HepG2 (cell line): ENCODE results near the gene ANAPC1. TPM values are rescaled to one million over a fixed set of nuclear protein-coding genes. Genes with fewer than 3 reads are reported as not detected.

Experiments used
- EHMT2 ChIP-seq: fragments of 200-600 bp; sonication (generic); IDR thresholded peaks from 2 replicates; pipeline ENCODE4 v1.7.0; 2017; ENCODE audit warnings: antibody characterized with exemption, low read depth, low read length, borderline replicate concordance
- JDP2 ChIP-seq: sonication (generic); formaldehyde crosslinking; IDR thresholded peaks from 2 replicates; pipeline ENCODE4 v1.8.1; 2022; ENCODE audit warnings: missing genetic modification reagents, borderline replicate concordance
- MAFG ChIP-seq: sonication (generic); formaldehyde crosslinking; IDR thresholded peaks from 2 replicates; pipeline ENCODE4 v1.5.1; 2020; ENCODE audit warnings: mild to moderate bottlenecking, missing genetic modification reagents
- NKX3-1 ChIP-seq: sonication (generic); formaldehyde crosslinking; IDR thresholded peaks from 2 replicates; pipeline ENCODE4 v1.5.0; 2020; ENCODE audit warnings: missing genetic modification reagents
- NRL ChIP-seq: sonication (generic); formaldehyde crosslinking; IDR thresholded peaks from 2 replicates; pipeline ENCODE4 v1.5.0; 2020; ENCODE audit warnings: missing genetic modification reagents, mild to moderate bottlenecking, moderate library complexity, borderline replicate concordance
- SATB2 ChIP-seq: sonication (generic); formaldehyde crosslinking; IDR thresholded peaks from 2 replicates; pipeline ENCODE4 v1.5.0; 2020; ENCODE audit warnings: missing genetic modification reagents
- SSRP1 ChIP-seq: IDR thresholded peaks from 2 replicates; pipeline ENCODE4 v1.6.1; 2016; ENCODE audit warnings: control low read depth
- TCF7 ChIP-seq: sonication (generic); IDR thresholded peaks from 2 replicates; pipeline ENCODE4 v1.6.1; 2016; ENCODE audit warnings: antibody characterized with exemption, low read depth
- TP53 ChIP-seq: sonication (generic); formaldehyde crosslinking; conservative IDR thresholded peaks from 2 replicates; pipeline ENCODE4 v1.4.0; 2020; ENCODE audit warnings: missing genetic modification reagents
- ZFP36 ChIP-seq: fragments of 150-350 bp; IDR thresholded peaks from 2 replicates; pipeline ENCODE4 v1.6.1; 2018; ENCODE audit warnings: borderline replicate concordance, low read length, low read depth; ENCODE audit not compliant: partially characterized antibody
- ZNF143 ChIP-seq: sonication (generic); formaldehyde crosslinking; IDR thresholded peaks from 2 replicates; pipeline ENCODE4 v1.4.0; 2020; ENCODE audit warnings: missing genetic modification reagents
- ZNF432 ChIP-seq: sonication (generic); formaldehyde crosslinking; IDR thresholded peaks from 2 replicates; pipeline ENCODE4 v1.5.0; 2020; ENCODE audit warnings: missing genetic modification reagents, mild to moderate bottlenecking, borderline replicate concordance
- ZNF589 ChIP-seq: sonication (generic); formaldehyde crosslinking; conservative IDR thresholded peaks from 2 replicates; pipeline ENCODE4 v1.8.0; 2022; ENCODE audit warnings: mild to moderate bottlenecking, moderate library complexity, missing genetic modification reagents
- ZNF619 ChIP-seq: sonication (generic); formaldehyde crosslinking; IDR thresholded peaks from 2 replicates; pipeline ENCODE4 v1.4.0; 2020; ENCODE audit warnings: mild to moderate bottlenecking, missing genetic modification reagents
- polyA plus RNA-seq, 8 experiments: library from polyadenylated mRNA; depleted of rRNA in 3 of 8; stranded (reverse) in 7 of 8; unstranded in 1 of 8; fragments of >200 nt; fragmentation: Illumina TruSeq in 4 of 8; extraction: Trizol in 4 of 8; gene quantifications; 2 replicates each; pipeline versions ENCODE4 v1.2.1 to v1.2.3, GENCODE V29; 2011 to 2016; ENCODE audit warnings: low read depth in 4 of 8, missing spikeins in 1 of 8, mixed read lengths in 1 of 8; ENCODE audit not compliant: insufficient read depth in 1 of 8
- total RNA-seq, 5 experiments: library from RNA; depleted of rRNA; stranded (reverse); fragments of >200 nt; fragmentation: Illumina TruSeq; extraction: Trizol; gene quantifications; 2 replicates each; pipeline ENCODE4 v1.2.3, GENCODE V29; 2016; ENCODE audit warnings: low read depth in 1 of 5
- TF ChIP-seq, protein P1 (sequence below): IDR thresholded peaks from 2 replicates; pipeline ENCODE4 v1.6.1; 2016; ENCODE audit warnings: mild to moderate bottlenecking
- TF ChIP-seq, protein P2 (sequence below): sonication (generic); formaldehyde crosslinking; IDR thresholded peaks from 2 replicates; pipeline ENCODE4 v1.4.0; 2020; ENCODE audit warnings: mild to moderate bottlenecking, missing genetic modification reagents
- TF ChIP-seq, protein P3 (sequence below): sonication (generic); formaldehyde crosslinking; IDR thresholded peaks from 2 replicates; pipeline ENCODE4 v1.4.0; 2020; ENCODE audit warnings: low read depth, mild to moderate bottlenecking, missing genetic modification reagents
- TF ChIP-seq, protein P4 (sequence below): sonication (generic); formaldehyde crosslinking; IDR thresholded peaks from 2 replicates; pipeline ENCODE4 v1.4.0; 2020; ENCODE audit warnings: missing genetic modification reagents, borderline replicate concordance
- TF ChIP-seq, protein P5 (sequence below): sonication (generic); formaldehyde crosslinking; IDR thresholded peaks from 2 replicates; pipeline ENCODE4 v1.4.0; 2020; ENCODE audit warnings: missing genetic modification reagents, borderline replicate concordance

The ANAPC1 gene
- total and polyA plus RNA-seq, 2 of the 13 experiments (the other 11 are each of a cell fraction or from before 2014, with no cell fraction given), result 50.0 to 89.7 TPM

DNA sequence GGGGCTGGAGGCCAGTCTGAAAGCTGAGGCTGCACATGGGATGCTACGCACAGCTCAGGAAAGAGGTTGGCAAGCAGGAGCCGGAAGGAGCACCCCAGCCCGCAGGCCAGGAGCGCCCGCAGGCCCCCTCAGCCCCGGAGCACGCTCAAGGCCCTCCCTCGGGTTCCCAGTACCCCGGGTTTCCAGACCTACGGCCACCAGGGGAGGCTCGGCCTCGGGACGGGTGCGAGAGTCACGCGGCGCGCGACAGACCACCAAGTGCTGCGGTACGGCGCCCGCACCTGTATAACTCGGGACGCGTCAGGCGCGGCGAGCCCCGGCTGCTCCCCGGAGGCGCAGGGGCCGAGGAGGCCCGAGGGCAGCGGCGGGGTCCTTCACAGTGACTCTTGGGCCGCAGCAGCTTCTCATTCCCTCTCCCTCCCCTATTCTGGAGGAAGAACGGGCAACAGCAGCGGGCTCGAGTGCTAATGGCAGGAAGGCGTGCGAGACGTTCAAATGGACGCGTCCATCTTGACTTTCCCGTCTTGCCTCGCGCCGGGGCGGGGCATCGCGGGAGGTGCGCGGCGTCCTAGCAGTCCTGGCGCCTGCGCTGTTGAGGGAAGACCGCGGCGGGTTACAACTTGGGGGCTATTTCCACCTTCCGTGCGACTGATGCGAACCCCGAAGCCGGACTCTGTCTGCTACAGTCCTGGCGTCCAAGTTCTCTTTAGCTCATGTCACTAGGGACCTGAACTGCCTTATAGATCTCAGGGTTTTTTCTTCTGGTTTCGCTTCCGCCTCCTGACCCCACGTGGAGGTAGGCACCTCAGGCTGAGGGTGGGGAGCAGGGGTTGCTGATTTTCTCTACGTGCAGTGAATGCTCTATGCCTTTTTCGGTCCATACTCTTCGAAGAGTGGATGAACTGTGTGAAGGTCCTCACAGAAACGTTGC, at the start of gene ANAPC1 (continued):
- TF ChIP-seq, protein P1, sequence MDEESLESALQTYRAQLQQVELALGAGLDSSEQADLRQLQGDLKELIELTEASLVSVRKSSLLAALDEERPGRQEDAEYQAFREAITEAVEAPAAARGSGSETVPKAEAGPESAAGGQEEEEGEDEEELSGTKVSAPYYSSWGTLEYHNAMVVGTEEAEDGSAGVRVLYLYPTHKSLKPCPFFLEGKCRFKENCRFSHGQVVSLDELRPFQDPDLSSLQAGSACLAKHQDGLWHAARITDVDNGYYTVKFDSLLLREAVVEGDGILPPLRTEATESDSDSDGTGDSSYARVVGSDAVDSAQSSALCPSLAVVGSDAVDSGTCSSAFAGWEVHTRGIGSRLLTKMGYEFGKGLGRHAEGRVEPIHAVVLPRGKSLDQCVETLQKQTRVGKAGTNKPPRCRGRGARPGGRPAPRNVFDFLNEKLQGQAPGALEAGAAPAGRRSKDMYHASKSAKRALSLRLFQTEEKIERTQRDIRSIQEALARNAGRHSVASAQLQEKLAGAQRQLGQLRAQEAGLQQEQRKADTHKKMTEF (CRISPR knock-in tag), result peak; percentile 92
- TF ChIP-seq NRL (CRISPR knock-in tag) (peak; percentile 92), SSRP1 (CRISPR knock-in tag) (peak; percentile 56; the same call in 1 of the 2 replicates), NKX3-1 (peak; percentile 85; the same call in 1 of the 2 replicates), TCF7 (no peak), JDP2 (CRISPR knock-in tag) (no peak), MAFG (CRISPR knock-in tag) (no peak), SATB2 (CRISPR knock-in tag) (0 out of 2 replicates have a peak, but pooled peaks have one; percentile 41), ZNF589 (no peak; the same call in 1 of the 2 replicates), ZNF619 (peak; percentile 88; the same call in 1 of the 2 replicates), TP53 (CRISPR knock-in tag) (peak; percentile 80; the same call in 1 of the 2 replicates), ZNF143 (CRISPR knock-in tag) (peak; percentile 96), ZFP36 (no peak), EHMT2 (no peak), ZNF432 (CRISPR knock-in tag) (no peak)
- TF ChIP-seq, protein P2, sequence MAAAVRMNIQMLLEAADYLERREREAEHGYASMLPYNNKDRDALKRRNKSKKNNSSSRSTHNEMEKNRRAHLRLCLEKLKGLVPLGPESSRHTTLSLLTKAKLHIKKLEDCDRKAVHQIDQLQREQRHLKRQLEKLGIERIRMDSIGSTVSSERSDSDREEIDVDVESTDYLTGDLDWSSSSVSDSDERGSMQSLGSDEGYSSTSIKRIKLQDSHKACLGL (CRISPR knock-in tag), result peak; percentile 99; the same call in 1 of the 2 replicates
- TF ChIP-seq, protein P3, sequence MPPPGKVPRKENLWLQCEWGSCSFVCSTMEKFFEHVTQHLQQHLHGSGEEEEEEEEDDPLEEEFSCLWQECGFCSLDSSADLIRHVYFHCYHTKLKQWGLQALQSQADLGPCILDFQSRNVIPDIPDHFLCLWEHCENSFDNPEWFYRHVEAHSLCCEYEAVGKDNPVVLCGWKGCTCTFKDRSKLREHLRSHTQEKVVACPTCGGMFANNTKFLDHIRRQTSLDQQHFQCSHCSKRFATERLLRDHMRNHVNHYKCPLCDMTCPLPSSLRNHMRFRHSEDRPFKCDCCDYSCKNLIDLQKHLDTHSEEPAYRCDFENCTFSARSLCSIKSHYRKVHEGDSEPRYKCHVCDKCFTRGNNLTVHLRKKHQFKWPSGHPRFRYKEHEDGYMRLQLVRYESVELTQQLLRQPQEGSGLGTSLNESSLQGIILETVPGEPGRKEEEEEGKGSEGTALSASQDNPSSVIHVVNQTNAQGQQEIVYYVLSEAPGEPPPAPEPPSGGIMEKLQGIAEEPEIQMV (CRISPR knock-in tag), result peak; percentile 81; the same call in 1 of the 2 replicates
- TF ChIP-seq, protein P4, sequence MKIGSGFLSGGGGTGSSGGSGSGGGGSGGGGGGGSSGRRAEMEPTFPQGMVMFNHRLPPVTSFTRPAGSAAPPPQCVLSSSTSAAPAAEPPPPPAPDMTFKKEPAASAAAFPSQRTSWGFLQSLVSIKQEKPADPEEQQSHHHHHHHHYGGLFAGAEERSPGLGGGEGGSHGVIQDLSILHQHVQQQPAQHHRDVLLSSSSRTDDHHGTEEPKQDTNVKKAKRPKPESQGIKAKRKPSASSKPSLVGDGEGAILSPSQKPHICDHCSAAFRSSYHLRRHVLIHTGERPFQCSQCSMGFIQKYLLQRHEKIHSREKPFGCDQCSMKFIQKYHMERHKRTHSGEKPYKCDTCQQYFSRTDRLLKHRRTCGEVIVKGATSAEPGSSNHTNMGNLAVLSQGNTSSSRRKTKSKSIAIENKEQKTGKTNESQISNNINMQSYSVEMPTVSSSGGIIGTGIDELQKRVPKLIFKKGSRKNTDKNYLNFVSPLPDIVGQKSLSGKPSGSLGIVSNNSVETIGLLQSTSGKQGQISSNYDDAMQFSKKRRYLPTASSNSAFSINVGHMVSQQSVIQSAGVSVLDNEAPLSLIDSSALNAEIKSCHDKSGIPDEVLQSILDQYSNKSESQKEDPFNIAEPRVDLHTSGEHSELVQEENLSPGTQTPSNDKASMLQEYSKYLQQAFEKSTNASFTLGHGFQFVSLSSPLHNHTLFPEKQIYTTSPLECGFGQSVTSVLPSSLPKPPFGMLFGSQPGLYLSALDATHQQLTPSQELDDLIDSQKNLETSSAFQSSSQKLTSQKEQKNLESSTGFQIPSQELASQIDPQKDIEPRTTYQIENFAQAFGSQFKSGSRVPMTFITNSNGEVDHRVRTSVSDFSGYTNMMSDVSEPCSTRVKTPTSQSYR, result no peak; the same call in 1 of the 2 replicates
- TF ChIP-seq, protein P5, sequence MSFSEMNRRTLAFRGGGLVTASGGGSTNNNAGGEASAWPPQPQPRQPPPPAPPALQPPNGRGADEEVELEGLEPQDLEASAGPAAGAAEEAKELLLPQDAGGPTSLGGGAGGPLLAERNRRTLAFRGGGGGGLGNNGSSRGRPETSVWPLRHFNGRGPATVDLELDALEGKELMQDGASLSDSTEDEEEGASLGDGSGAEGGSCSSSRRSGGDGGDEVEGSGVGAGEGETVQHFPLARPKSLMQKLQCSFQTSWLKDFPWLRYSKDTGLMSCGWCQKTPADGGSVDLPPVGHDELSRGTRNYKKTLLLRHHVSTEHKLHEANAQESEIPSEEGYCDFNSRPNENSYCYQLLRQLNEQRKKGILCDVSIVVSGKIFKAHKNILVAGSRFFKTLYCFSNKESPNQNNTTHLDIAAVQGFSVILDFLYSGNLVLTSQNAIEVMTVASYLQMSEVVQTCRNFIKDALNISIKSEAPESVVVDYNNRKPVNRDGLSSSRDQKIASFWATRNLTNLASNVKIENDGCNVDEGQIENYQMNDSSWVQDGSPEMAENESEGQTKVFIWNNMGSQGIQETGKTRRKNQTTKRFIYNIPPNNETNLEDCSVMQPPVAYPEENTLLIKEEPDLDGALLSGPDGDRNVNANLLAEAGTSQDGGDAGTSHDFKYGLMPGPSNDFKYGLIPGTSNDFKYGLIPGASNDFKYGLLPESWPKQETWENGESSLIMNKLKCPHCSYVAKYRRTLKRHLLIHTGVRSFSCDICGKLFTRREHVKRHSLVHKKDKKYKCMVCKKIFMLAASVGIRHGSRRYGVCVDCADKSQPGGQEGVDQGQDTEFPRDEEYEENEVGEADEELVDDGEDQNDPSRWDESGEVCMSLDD, result peak; percentile 64; the same call in 1 of the 2 replicates
